HG02870 (cell line): ENCODE results near the gene LHX2.

Experiments
- ATAC-seq: cut with Tn5 transposase; IDR thresholded peaks from one replicate; pipeline ENCODE4 v1.9.1; 2021; ENCODE audit warnings: mild to moderate bottlenecking, moderate library complexity; ENCODE audit not compliant: unreplicated experiment

The LHX2 gene

GRCh38 chr9:123998970-123999621, 12.5 kb upstream of the LHX2 start:
- no peak for ATAC-seq

GRCh38 chr9:123999661-124000060, 11.9 kb upstream of the LHX2 start:
- ATAC-seq, result no peak

- ATAC-seq, result no peak
Measured at GRCh38 chr9:124000161-124000783, 11.3 kb upstream of the LHX2 start.

- no peak for ATAC-seq
Measured at GRCh38 chr9:124000784-124001457, 10.6 kb upstream of the LHX2 start.

GRCh38 chr9:124001458-124001799, 10.1 kb upstream of the LHX2 start:
- no peak for ATAC-seq

GRCh38 chr9:124001866-124002525, 9.6 kb upstream of the LHX2 start:
- no peak for ATAC-seq

GRCh38 chr9:124003636-124004349, 7.8 kb upstream of the LHX2 start:
- no peak for ATAC-seq

- ATAC-seq, result no peak
Measured at GRCh38 chr9:124004593-124004992, 7.0 kb upstream of the LHX2 start.

GRCh38 chr9:124005029-124005771, 6.4 kb upstream of the LHX2 start:
- ATAC-seq, result no peak

GRCh38 chr9:124006448-124007361, 4.9 kb upstream of the LHX2 start:
- ATAC-seq, result peak; percentile 38

- ATAC-seq, result no peak
Measured at GRCh38 chr9:124007565-124008302, 3.8 kb upstream of the LHX2 start.

GRCh38 chr9:124008303-124008693, 3.3 kb upstream of the LHX2 start:
- no peak for ATAC-seq

GRCh38 chr9:124008694-124009530, 2.7 kb upstream of the LHX2 start:
- no peak for ATAC-seq

- no peak for ATAC-seq
Measured at GRCh38 chr9:124009531-124010217, 1.9 kb upstream of the LHX2 start.

- ATAC-seq, result no peak
Measured at GRCh38 chr9:124010303-124010664, 1.3 kb upstream of the LHX2 start.

- ATAC-seq, result no peak
Measured at GRCh38 chr9:124010665-124011321, 775 bp upstream of the LHX2 start.
